GM12875 (cell line): ENCODE measurements around the gene FAM174C.
A peak's percentile ranks its signal among the peaks of the same experiment; 100 is the strongest.

Experiments used
- H3K4me3 ChIP-seq: one replicate; pipeline ENCODE4 v1.5.1; 2011; ENCODE audit warnings: low read depth, low read length, control low read depth
- CTCF ChIP-seq: IDR thresholded peaks from 2 replicates; pipeline ENCODE4 v1.5.1; 2011; ENCODE audit warnings: low read depth, mild to moderate bottlenecking, control low read depth, inconsistent platforms, low read length, moderate library complexity, borderline replicate concordance; ENCODE audit not compliant: insufficient read depth

FAM174C gene

GRCh38 chr19:1310853-1311180, 35.5 kb downstream of the FAM174C start:
- no peak for TF ChIP-seq CTCF
- no peak overlapping the region for H3K4me3 ChIP-seq

GRCh38 chr19:1311543-1312091, 36.3 kb downstream of the FAM174C start:
- no peak overlapping the region for H3K4me3 ChIP-seq
- no peak for TF ChIP-seq CTCF

GRCh38 chr19:1312767-1313694, 37.7 kb downstream of the FAM174C start:
- H3K4me3 ChIP-seq = no peak overlapping the region
- no peak for TF ChIP-seq CTCF

GRCh38 chr19:1313695-1314613, 38.6 kb downstream of the FAM174C start:
- TF ChIP-seq CTCF = no peak
- H3K4me3 ChIP-seq = no peak overlapping the region

GRCh38 chr19:1315470-1316166, 40.3 kb downstream of the FAM174C start:
- TF ChIP-seq CTCF = peak; percentile 70
- peak overlapping the region; percentile 17 for H3K4me3 ChIP-seq

- H3K4me3 ChIP-seq = no peak overlapping the region
Measured at GRCh38 chr19:1316466-1316865, 41.1 kb downstream of the FAM174C start.

More at GRCh38 chr19:1316466-1316865, 41.1 kb downstream of the FAM174C start:
- no peak for TF ChIP-seq CTCF
